ENCODE data around the gene CANT1. TPM values are rescaled to one million over a fixed set of nuclear protein-coding genes. Genes with fewer than 3 reads are reported as not detected.
A peak's percentile ranks its signal among the peaks of the same experiment; 100 is the strongest.

Gene CANT1
- total and polyA plus RNA-seq, 9 of the 15 experiments (the other 6 are each of a cell fraction or from before 2014, with no cell fraction given): 2.7 to 66.4 (median 22.5) TPM

GRCh38 chr17:79042421-79043190, 33.0 kb upstream of the CANT1 start:
- Histone ChIP-seq H3K4me1 (replicated peaks in 1 of 2; ENCODE audit: control insufficient read depth in 2 of 2, insufficient read depth in 2 of 2, low read length in 2 of 2) (peaks cover 0 to 6% of the 10 kb centered on the region in 2 experiments; a peak in 2 of 5 replicates), H3K9me1 (ENCODE audit: control insufficient read depth, insufficient read depth, low read length) (no peaks in the 10 kb centered on the region), H3K9ac (ENCODE audit: insufficient read depth in 1 of 2, low read depth in 2 of 2, low read length in 2 of 2) (no peak overlapping the region), H3K27me3 (ENCODE audit: control insufficient read depth in 2 of 2, insufficient read depth in 2 of 2, low read length in 2 of 2) (peaks cover 30 to 80% of the 10 kb centered on the region in 2 experiments), H3K36me3 (ENCODE audit: control insufficient read depth, insufficient read depth, low read length) (no peaks in the 10 kb centered on the region), H2AFZ (ENCODE audit: low read depth, low read length) (no peak overlapping the region), H3K79me2 (ENCODE audit: control insufficient read depth, insufficient read depth, low read length) (no peaks in the 10 kb centered on the region), H4K20me1 (replicated peaks; ENCODE audit: control insufficient read depth, insufficient read depth, low read length) (peaks cover 15% of the 10 kb centered on the region; the same call in 1 of the 2 replicates), H3K9me3 (replicated peaks; ENCODE audit: control insufficient read depth, insufficient read depth, low read depth, low read length) (no peaks in the 10 kb centered on the region; the same call in 1 of the 2 replicates), H3K27ac (ENCODE audit: extremely low read depth, low read depth, low read length) (no peak overlapping the region; the same call in 2 of the 3 replicates), H3K4me2 (ENCODE audit: insufficient read depth, low read length) (no peak overlapping the region), H3K4me3 (no peak overlapping the region)
- no TSS peak for BruUV-seq (replicated peaks)
- peak; percentile 54 to 69 (median 62) for DNase-seq (ENCODE audit: extremely low read depth in 1 of 4, low spot score in 3 of 4)
- POLR2A ChIA-PET: interaction anchor here (0.5 to 1.2 kb wide), 2 partner anchors 10 to 71 kb away, joined by 4 read pairs; no protein-coding TSS in a partner anchor
- in situ Hi-C loops (cut with MboI): no loop called here
- peak; percentile 81 for ATAC-seq
- 23% methylated on average over 13 of the region's 13 CpGs for WGBS (ENCODE audit: insufficient coverage, low coverage, missing lambda C conversion rate)
- intact Hi-C loops (cut with micrococcal nuclease): loop anchor here (2.0 kb wide), 2 partner anchors 24 to 56 kb away; no protein-coding TSS in a partner anchor
- FAIRE-seq: peak; percentile 51
- CTCF ChIA-PET (ENCODE audit: low intra/inter-chr PET ratio): interaction anchor here (0.8 to 2.1 kb wide), 4 partner anchors 24 to 57 kb away, joined by 3 to 7 read pairs (median 4); no protein-coding TSS in a partner anchor
- TF ChIP-seq E2F3 (CRISPR knock-in tag; IDR thresholded peaks at IDR 0.05) (no peak), ATF6 (CRISPR knock-in tag; IDR thresholded peaks at IDR 0.05) (no peak), MED1 (CRISPR knock-in tag; IDR thresholded peaks at IDR 0.05; ENCODE audit: borderline replicate concordance) (no peak), KDM1A (IDR thresholded peaks at IDR 0.05) (no peak), RHOXF2B (CRISPR knock-in tag; conservative IDR thresholded peaks at IDR 0.05) (no peak), TFAM (CRISPR knock-in tag; conservative IDR thresholded peaks at IDR 0.05) (no peak), ZNF324 (CRISPR knock-in tag; IDR thresholded peaks at IDR 0.05) (no peak), ETS2 (tag; IDR thresholded peaks at IDR 0.05; ENCODE audit: borderline replicate concordance, poor library complexity, severe bottlenecking) (no peak), PTTG1 (tag; IDR thresholded peaks at IDR 0.05; ENCODE audit: low read depth) (no peak), CTCF (IDR thresholded peaks at IDR 0.05 in 2 of 3, conservative IDR thresholded peaks at IDR 0.05 in 1 of 3; ENCODE audit: insufficient read depth in 2 of 3, low read depth in 1 of 3, low read length in 3 of 3) (peak; percentile 76 to 93 (median 80)), CBX5 (IDR thresholded peaks at IDR 0.05; ENCODE audit: borderline replicate concordance, low read depth) (0 out of 2 replicates have a peak, but pooled peaks have one; percentile 9), CCNT2 (IDR thresholded peaks at IDR 0.05; ENCODE audit: borderline replicate concordance, extremely low read depth, insufficient read length, low read depth, low read length) (no peak)
